Ascending aorta (tissue), 2 donors: ENCODE results near the gene SERPINA4. TPM values are rescaled to one million over a fixed set of nuclear protein-coding genes. Genes with fewer than 3 reads are reported as not detected.
A peak's percentile ranks its signal among the peaks of the same experiment; 100 is the strongest.

Experiments
- DNase-seq, 2 donors: peaks; one replicate each; pipeline ENCODE4 v3.0.0-alpha.2; 2019; ENCODE audit warnings: low spot score in 2 of 2
- H3K27ac ChIP-seq, 2 donors: fragments of 200-600 bp; sonication (generic); one replicate each; pipeline ENCODE4 v1.5.1; 2016 to 2017; ENCODE audit warnings: mild to moderate bottlenecking in 1 of 2
- H3K27me3 ChIP-seq: fragments of 200-600 bp; sonication (generic); one replicate; pipeline ENCODE4 v1.5.1; 2017
- H3K36me3 ChIP-seq, 2 donors: fragments of 200-600 bp; sonication (generic); one replicate each; pipeline ENCODE4 v1.5.1; 2016
- H3K4me1 ChIP-seq, 2 donors: fragments of 200-600 bp; sonication (generic); one replicate each; pipeline ENCODE4 v1.5.1; 2016 to 2017; ENCODE audit warnings: mild to moderate bottlenecking in 1 of 2
- H3K4me3 ChIP-seq, 2 donors: fragments of 200-600 bp; sonication (generic); one replicate each; pipeline ENCODE4 v1.5.1; 2016 to 2017; ENCODE audit warnings: mild to moderate bottlenecking in 1 of 2
- H3K9me3 ChIP-seq, 2 donors: fragments of 200-600 bp; sonication (generic); one replicate each; pipeline ENCODE4 v1.5.1; 2016
- intact Hi-C: fragments of 100-400 bp; cut with DNase I; formaldehyde crosslinking; loops from one replicate; pipeline ENCODE4 v1.15.1; 2023
- total RNA-seq: library from RNA; depleted of rRNA; stranded (reverse); fragments of >200 nt; gene quantifications from one replicate; pipeline ENCODE4 v1.1.0, GENCODE V29; 2016
- TF ChIP-seq, protein P1 (sequence below), 3 experiments: fragments of 200-600 bp in 2 of 3; fragments of 450-650 bp in 1 of 3; sonication (generic) in 2 of 3; IDR thresholded peaks; one replicate each; pipeline ENCODE4 v1.5.1; 2016 to 2019; ENCODE audit warnings: antibody characterized with exemption in 3 of 3, mild to moderate bottlenecking in 1 of 3, moderate library complexity in 1 of 3

Gene SERPINA4
- total RNA-seq, 1 donor from 2014 or later = not detected

DNA sequence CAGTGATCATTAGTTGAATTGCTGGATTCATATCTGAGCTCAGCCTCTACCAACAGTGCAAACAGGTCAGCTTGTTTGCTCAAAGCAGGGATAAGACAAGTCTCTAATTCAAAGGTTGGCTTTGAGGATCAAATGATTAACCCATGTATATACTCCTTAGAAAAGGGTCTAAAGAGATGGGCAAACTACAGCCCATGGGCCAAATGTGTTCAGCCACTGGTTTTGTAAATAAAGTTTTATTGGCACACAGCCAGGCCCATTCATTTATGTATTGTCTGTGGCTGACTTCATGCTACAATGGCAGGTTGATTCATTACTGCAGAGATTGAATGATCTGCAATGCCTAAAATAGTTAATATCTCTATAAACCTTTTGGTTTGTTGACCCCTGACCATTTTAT lies 3.1 kb downstream of the SERPINA4 start:
- no peak for DNase-seq
- TF ChIP-seq, protein P1, sequence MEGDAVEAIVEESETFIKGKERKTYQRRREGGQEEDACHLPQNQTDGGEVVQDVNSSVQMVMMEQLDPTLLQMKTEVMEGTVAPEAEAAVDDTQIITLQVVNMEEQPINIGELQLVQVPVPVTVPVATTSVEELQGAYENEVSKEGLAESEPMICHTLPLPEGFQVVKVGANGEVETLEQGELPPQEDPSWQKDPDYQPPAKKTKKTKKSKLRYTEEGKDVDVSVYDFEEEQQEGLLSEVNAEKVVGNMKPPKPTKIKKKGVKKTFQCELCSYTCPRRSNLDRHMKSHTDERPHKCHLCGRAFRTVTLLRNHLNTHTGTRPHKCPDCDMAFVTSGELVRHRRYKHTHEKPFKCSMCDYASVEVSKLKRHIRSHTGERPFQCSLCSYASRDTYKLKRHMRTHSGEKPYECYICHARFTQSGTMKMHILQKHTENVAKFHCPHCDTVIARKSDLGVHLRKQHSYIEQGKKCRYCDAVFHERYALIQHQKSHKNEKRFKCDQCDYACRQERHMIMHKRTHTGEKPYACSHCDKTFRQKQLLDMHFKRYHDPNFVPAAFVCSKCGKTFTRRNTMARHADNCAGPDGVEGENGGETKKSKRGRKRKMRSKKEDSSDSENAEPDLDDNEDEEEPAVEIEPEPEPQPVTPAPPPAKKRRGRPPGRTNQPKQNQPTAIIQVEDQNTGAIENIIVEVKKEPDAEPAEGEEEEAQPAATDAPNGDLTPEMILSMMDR (IDR thresholded peaks at IDR 0.05) = no peak
- Histone ChIP-seq H3K36me3 (no peaks in the 10 kb centered on the region), H3K27me3 (no peaks in the 10 kb centered on the region), H3K4me3 (no peak overlapping the region), H3K4me1 (no peaks in the 10 kb centered on the region), H3K27ac (no peak overlapping the region), H3K9me3 (no peaks in the 10 kb centered on the region)
- intact Hi-C loops = no loop called here

- Histone ChIP-seq H3K9me3 (no peaks in the 10 kb centered on the region), H3K27ac (no peak overlapping the region), H3K4me3 (no peak overlapping the region), H3K36me3 (no peaks in the 10 kb centered on the region), H3K4me1 (peaks cover 0 to 7% of the 10 kb centered on the region in 2 donors), H3K27me3 (no peaks in the 10 kb centered on the region)
- TF ChIP-seq, protein P1 (IDR thresholded peaks at IDR 0.05) = no peak
- intact Hi-C loops = no loop called here
- no peak for DNase-seq
Observed at GRCh38 chr14:94568186-94568585, 6.9 kb downstream of the SERPINA4 start.

DNA sequence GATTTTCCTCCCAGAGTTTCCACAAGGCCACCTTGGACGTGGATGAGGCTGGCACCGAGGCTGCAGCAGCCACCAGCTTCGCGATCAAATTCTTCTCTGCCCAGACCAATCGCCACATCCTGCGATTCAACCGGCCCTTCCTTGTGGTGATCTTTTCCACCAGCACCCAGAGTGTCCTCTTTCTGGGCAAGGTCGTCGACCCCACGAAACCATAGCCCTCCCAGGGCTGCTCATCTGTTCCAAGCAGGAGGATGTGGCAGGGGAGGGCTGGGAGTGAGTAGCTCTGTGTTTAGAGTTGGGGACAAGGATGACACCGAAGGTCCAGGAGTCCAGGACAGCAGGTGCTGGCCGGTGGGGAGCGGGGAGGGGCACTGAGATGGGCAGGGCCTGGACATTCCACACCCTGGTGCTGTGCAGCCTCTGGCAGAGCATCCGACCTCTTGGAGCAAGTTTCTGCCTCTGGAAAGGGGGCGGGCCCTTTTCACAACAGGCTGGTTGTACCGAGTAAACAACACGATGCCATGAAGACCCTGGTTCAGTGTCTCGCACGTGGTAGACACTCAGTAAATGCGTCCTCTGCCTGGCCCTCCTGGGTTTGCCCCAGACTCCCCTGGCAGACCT lies 8.2 kb downstream of the SERPINA4 start:
- Histone ChIP-seq H3K4me3 (no peak overlapping the region), H3K27me3 (no peaks in the 10 kb centered on the region), H3K27ac (no peak overlapping the region), H3K4me1 (peaks cover 0 to 7% of the 10 kb centered on the region in 2 donors), H3K36me3 (no peaks in the 10 kb centered on the region), H3K9me3 (no peaks in the 10 kb centered on the region)
- intact Hi-C loops = no loop called here
- TF ChIP-seq, protein P1 (IDR thresholded peaks at IDR 0.05) = no peak
- no peak for DNase-seq

DNA sequence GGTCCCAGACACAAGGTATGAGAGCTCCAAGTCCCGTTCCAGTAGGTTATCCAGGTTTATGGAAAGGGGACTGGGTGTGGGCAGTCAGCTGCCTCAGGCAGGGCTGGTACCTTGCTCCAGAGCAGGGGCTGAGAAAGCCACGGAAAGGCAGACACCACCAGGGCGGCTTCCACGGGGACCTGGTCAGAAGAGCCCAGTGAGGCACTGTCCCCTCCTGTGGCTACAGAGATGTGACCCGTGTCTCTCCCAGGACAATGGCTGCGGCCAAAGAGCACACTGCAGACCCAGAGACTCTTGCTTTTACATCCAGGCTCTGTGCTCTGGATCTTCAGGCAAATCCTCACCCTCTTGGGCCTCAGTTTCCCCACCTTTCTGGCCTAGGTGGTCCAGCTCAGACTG lies 8.8 kb downstream of the SERPINA4 start:
- TF ChIP-seq, protein P1 (IDR thresholded peaks at IDR 0.05) = no peak

DNA sequence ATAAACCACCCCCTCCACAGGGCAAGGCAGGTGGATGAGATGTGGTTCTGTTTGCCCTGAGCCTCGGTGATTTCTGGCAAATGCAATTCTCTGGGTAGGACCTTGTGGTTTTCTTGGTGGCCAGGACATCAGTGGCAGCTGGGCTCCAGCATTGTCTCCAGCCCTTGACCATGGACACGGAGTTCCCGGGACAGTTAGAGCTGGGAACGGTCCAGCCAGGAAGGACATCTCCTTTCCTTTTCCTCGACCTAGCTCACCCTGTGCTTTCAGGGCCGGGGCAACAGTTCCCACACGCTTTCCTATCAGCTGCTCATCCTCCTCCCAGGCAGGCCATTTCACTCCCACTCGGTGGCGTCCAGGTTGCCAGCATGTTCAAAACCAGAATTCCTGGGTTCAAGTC lies 9.2 kb downstream of the SERPINA4 start:
- TF ChIP-seq, protein P1 (IDR thresholded peaks at IDR 0.05) = no peak
- no peak overlapping the region for H3K4me3 ChIP-seq
- peaks cover 0 to 7% of the 10 kb centered on the region in 2 donors for H3K4me1 ChIP-seq
- no peaks in the 10 kb centered on the region for H3K9me3 ChIP-seq
- no peak for DNase-seq
- no peaks in the 10 kb centered on the region for H3K27me3 ChIP-seq
- intact Hi-C loops = no loop called here
- no peak overlapping the region for H3K27ac ChIP-seq
- no peaks in the 10 kb centered on the region for H3K36me3 ChIP-seq

More for the DNA sequence above, 8.8 kb downstream of the SERPINA4 start:
- intact Hi-C loops = no loop called here
- Histone ChIP-seq H3K4me1 (peaks cover 0 to 7% of the 10 kb centered on the region in 2 donors), H3K4me3 (no peak overlapping the region), H3K27me3 (no peaks in the 10 kb centered on the region), H3K27ac (no peak overlapping the region), H3K9me3 (no peaks in the 10 kb centered on the region), H3K36me3 (no peaks in the 10 kb centered on the region)
- no peak for DNase-seq

DNA sequence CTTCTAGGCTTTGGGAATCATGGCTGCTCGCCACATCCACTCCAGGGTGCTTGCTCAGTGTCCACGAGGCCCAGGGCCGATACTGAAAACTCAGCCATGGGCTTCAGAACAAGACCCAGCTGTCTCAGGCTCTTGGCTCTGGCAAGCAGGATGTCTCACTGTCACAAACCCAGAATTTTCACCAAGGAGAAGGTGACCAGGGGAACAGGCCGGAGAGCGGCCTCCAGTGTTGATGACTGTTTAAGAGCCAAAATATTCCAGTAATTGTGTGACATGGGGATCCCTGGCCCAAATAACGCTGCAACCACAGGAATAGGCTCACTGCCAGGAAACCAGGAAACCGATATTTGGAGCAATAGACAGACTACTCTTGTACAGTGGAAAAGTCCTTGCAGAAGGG lies 10.2 kb downstream of the SERPINA4 start:
- H3K9me3 ChIP-seq = no peaks in the 10 kb centered on the region
- intact Hi-C loops = no loop called here
- no peak for DNase-seq
- TF ChIP-seq, protein P1 (IDR thresholded peaks at IDR 0.05) = no peak
- H3K27ac ChIP-seq = peak overlapping the region; percentile 56 to 61
- H3K27me3 ChIP-seq = no peaks in the 10 kb centered on the region
- peaks cover 0 to 7% of the 10 kb centered on the region in 2 donors for H3K4me1 ChIP-seq
- H3K4me3 ChIP-seq = no peak overlapping the region
- H3K36me3 ChIP-seq = no peaks in the 10 kb centered on the region
